GM19025 (cell line): ENCODE measurements around the gene ZNF256.

Experiments used
- ATAC-seq: cut with Tn5 transposase; IDR thresholded peaks from one replicate; pipeline ENCODE4 v1.9.1; 2021; ENCODE audit warnings: mild to moderate bottlenecking, low read depth, moderate library complexity; ENCODE audit not compliant: unreplicated experiment

ZNF256 gene

DNA sequence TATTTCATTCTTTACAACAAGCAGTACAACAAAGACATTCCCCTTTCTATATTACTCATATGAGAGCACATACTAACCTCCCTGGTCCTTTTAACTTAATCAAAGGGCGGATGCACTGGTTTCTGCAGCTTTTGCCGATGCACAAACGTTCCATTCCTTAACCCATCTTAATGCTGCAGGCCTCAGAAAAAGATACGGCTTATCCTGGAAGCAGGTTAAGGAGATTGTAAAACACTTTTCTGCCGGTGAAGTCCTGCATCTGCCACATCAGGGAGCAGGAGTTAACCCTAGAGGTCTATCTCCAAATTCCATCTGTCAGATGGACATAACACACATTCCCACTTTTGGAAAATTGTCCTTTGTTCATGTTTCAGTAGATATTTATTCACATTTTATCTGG is 47.2 kb downstream of the ZNF256 start:
- no peak for ATAC-seq
